ENCODE results near the gene IL33.

IL33 gene

DNA sequence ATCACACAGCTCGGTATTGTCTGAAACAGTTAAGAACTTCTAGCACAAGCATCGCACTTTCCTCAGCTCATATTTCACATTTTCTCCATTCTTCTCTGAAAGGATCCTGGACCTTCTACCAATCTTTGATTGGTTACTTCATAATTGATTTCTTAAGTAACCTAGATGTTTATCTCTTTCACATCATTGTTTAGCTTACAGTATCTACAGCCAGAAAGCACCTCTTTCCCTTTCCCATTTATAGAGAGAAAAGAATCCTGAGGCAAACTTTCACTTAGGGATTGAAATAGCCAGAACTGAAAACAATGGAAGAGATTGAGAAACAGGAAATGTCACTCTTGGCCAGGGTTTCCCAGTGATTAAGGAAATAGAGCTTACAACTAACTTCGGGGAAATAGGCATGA is 2.5 kb downstream of the IL33 start:
- TF ChIP-seq, protein P1, sequence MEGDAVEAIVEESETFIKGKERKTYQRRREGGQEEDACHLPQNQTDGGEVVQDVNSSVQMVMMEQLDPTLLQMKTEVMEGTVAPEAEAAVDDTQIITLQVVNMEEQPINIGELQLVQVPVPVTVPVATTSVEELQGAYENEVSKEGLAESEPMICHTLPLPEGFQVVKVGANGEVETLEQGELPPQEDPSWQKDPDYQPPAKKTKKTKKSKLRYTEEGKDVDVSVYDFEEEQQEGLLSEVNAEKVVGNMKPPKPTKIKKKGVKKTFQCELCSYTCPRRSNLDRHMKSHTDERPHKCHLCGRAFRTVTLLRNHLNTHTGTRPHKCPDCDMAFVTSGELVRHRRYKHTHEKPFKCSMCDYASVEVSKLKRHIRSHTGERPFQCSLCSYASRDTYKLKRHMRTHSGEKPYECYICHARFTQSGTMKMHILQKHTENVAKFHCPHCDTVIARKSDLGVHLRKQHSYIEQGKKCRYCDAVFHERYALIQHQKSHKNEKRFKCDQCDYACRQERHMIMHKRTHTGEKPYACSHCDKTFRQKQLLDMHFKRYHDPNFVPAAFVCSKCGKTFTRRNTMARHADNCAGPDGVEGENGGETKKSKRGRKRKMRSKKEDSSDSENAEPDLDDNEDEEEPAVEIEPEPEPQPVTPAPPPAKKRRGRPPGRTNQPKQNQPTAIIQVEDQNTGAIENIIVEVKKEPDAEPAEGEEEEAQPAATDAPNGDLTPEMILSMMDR (IDR thresholded peaks at IDR 0.05; ENCODE audit: unreplicated experiment in 3 of 3), result no peak
- Mint-ChIP-seq H3K9me3 (no peaks in the 10 kb centered on the region), H3K36me3 (ENCODE audit: low read depth) (no peaks in the 10 kb centered on the region), H3K4me1 (peaks cover 19% of the 10 kb centered on the region), H3K27me3 (ENCODE audit: low read depth) (no peaks in the 10 kb centered on the region), H3K27ac (peak overlapping the region; percentile 30 to 81 (median 70)), H3K4me3 (peak overlapping the region in 2 of 3 experiments; percentile 24 to 63)

- Mint-ChIP-seq H3K9me3 (no peaks in the 10 kb centered on the region), H3K27me3 (ENCODE audit: low read depth) (no peaks in the 10 kb centered on the region), H3K4me3 (no peak overlapping the region), H3K27ac (no peak overlapping the region), H3K4me1 (peaks cover 19% of the 10 kb centered on the region), H3K36me3 (ENCODE audit: low read depth) (no peaks in the 10 kb centered on the region)
- TF ChIP-seq, protein P1 (IDR thresholded peaks at IDR 0.05; ENCODE audit: unreplicated experiment in 3 of 3), result no peak
These were observed 3.4 kb downstream of the IL33 start for GRCh38 chr9:6219040-6219439.

- Mint-ChIP-seq H3K4me1 (peaks cover 17% of the 10 kb centered on the region), H3K36me3 (ENCODE audit: low read depth) (no peaks in the 10 kb centered on the region), H3K27ac (peak overlapping the region in 1 of 3 experiments; percentile 8), H3K9me3 (no peaks in the 10 kb centered on the region), H3K27me3 (ENCODE audit: low read depth) (peaks cover under 1% of the 10 kb centered on the region), H3K4me3 (no peak overlapping the region)
- TF ChIP-seq, protein P1 (IDR thresholded peaks at IDR 0.05; ENCODE audit: unreplicated experiment in 3 of 3), result no peak
These were observed 4.4 kb downstream of the IL33 start for GRCh38 chr9:6219981-6220380.

DNA sequence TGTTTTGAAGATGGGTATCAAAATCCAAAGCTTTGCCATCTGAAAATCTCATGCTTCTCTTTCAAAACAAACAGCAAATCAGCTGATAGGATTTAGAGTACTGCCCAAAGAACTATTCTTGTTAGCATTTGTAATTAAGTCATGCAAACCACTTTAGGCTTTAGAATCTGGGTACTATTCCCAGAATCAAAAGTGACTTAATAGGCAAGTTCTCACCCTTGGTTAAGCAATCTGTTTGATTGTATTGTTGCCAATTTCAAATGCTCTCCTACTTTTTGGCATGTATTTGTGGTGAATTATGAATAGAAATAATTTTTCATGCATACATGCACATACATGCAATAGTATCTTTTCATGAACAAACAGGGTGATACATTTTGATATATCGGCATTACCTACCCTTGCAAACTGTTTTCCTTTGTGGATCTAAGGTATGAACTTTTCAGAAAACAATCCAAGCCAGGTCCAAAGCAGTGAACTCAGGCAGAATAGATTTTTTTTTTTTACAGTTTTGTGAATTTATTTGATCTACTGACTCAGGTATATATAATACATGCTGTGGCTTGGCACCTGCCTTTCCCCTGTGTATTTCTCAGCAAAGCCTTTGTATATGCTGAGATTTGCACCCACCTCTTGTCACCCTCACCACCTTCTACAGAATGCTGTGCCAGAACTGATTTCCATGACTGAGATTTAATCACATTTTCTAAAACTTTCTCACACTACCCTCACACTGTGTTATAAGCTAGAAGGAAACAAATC is 9.0 kb downstream of the IL33 start:
- Mint-ChIP-seq H3K4me3 (no peak overlapping the region), H3K36me3 (ENCODE audit: low read depth) (no peaks in the 10 kb centered on the region)

GRCh38 chr9:6226696-6227095 is 11.1 kb downstream of the IL33 start:
- H3K4me3 Mint-ChIP-seq, result no peak overlapping the region
- peaks cover 9% of the 10 kb centered on the region for H3K27me3 Mint-ChIP-seq (ENCODE audit: low read depth)
- peaks cover 6% of the 10 kb centered on the region for H3K4me1 Mint-ChIP-seq
- no peaks in the 10 kb centered on the region for H3K36me3 Mint-ChIP-seq (ENCODE audit: low read depth)
- TF ChIP-seq, protein P1 (IDR thresholded peaks at IDR 0.05; ENCODE audit: unreplicated experiment in 3 of 3), result no peak
- no peaks in the 10 kb centered on the region for H3K9me3 Mint-ChIP-seq
- H3K27ac Mint-ChIP-seq, result peak overlapping the region in 2 of 3 experiments; percentile 62 to 66

More for the DNA sequence above, 9.0 kb downstream of the IL33 start:
- H3K9me3 Mint-ChIP-seq, result no peaks in the 10 kb centered on the region
- H3K27me3 Mint-ChIP-seq (ENCODE audit: low read depth), result peaks cover 9% of the 10 kb centered on the region
- TF ChIP-seq, protein P1 (IDR thresholded peaks at IDR 0.05; ENCODE audit: unreplicated experiment in 3 of 3), result no peak
- H3K4me1 Mint-ChIP-seq, result peaks cover 6% of the 10 kb centered on the region
- no peak overlapping the region for H3K27ac Mint-ChIP-seq

GRCh38 chr9:6229186-6229585 is 13.6 kb downstream of the IL33 start:
- no peak overlapping the region for H3K27ac Mint-ChIP-seq
- H3K4me3 Mint-ChIP-seq, result no peak overlapping the region
- no peaks in the 10 kb centered on the region for H3K36me3 Mint-ChIP-seq (ENCODE audit: low read depth)
- H3K27me3 Mint-ChIP-seq (ENCODE audit: low read depth), result peaks cover 9% of the 10 kb centered on the region
- H3K4me1 Mint-ChIP-seq, result peaks cover 6% of the 10 kb centered on the region
- no peaks in the 10 kb centered on the region for H3K9me3 Mint-ChIP-seq
- TF ChIP-seq, protein P1 (IDR thresholded peaks at IDR 0.05; ENCODE audit: unreplicated experiment in 3 of 3), result no peak
